HG02588 (cell line): ENCODE measurements around the gene SLC4A2.
A peak's percentile ranks its signal among the peaks of the same experiment; 100 is the strongest.
"Not testable (repeated sequence)": the region's sequence is repeated elsewhere in the genome, so short reads cannot be mapped to it uniquely, and the experiment has no call there.

Experiments
- ATAC-seq: cut with Tn5 transposase; IDR thresholded peaks from one replicate; pipeline ENCODE4 v1.9.1; 2021; ENCODE audit warnings: mild to moderate bottlenecking, moderate library complexity; ENCODE audit not compliant: unreplicated experiment

The SLC4A2 gene

GRCh38 chr7:151023232-151023631 lies 36.2 kb upstream of the SLC4A2 start:
- ATAC-seq = no peak

GRCh38 chr7:151024435-151025056 lies 34.8 kb upstream of the SLC4A2 start, which contains the start of gene ATG9B:
ATG9B (minus strand) TSS chr7:151024494; CDS start chr7:151024423, 71 bp downstream.
- ATAC-seq = no peak

- no peak for ATAC-seq
Observed at GRCh38 chr7:151025924-151026671, 33.3 kb upstream of the SLC4A2 start.

- not testable (repeated sequence) for ATAC-seq
Observed at GRCh38 chr7:151026771-151027727, 32.3 kb upstream of the SLC4A2 start.

- ATAC-seq = peak; percentile 3
Observed at GRCh38 chr7:151027728-151028130, 31.7 kb upstream of the SLC4A2 start.

- peak; percentile 98 for ATAC-seq
Observed at GRCh38 chr7:151028131-151028947, 31.1 kb upstream of the SLC4A2 start, which contains the start of gene ABCB8. ABCB8 (plus strand) TSS chr7:151028450; CDS start chr7:151028516, 66 bp downstream.

GRCh38 chr7:151028948-151029501 lies 30.4 kb upstream of the SLC4A2 start:
- ATAC-seq = no peak

GRCh38 chr7:151031011-151031410 lies 28.4 kb upstream of the SLC4A2 start:
- ATAC-seq = no peak

GRCh38 chr7:151032936-151033863 lies 26.2 kb upstream of the SLC4A2 start:
- no peak for ATAC-seq

GRCh38 chr7:151033864-151034249 lies 25.5 kb upstream of the SLC4A2 start:
- no peak for ATAC-seq

GRCh38 chr7:151034312-151035025 lies 24.9 kb upstream of the SLC4A2 start:
- no peak for ATAC-seq

- ATAC-seq = no peak
Observed at GRCh38 chr7:151035026-151035717, 24.2 kb upstream of the SLC4A2 start.

GRCh38 chr7:151035902-151036301 lies 23.5 kb upstream of the SLC4A2 start:
- no peak for ATAC-seq

- no peak for ATAC-seq
Observed at GRCh38 chr7:151038951-151039849, 20.2 kb upstream of the SLC4A2 start.

- no peak for ATAC-seq
Observed at GRCh38 chr7:151039850-151040548, 19.4 kb upstream of the SLC4A2 start.
